Measurements from ENCODE around the gene ASCL2. TPM values are rescaled to one million over a fixed set of nuclear protein-coding genes. Genes with fewer than 3 reads are reported as not detected.
A peak's percentile ranks its signal among the peaks of the same experiment; 100 is the strongest.

Gene ASCL2
- total RNA-seq, 4 donors from 2014 or later: 2.3 to 14.7 (median 3.0) TPM; not detected in 1

DNA sequence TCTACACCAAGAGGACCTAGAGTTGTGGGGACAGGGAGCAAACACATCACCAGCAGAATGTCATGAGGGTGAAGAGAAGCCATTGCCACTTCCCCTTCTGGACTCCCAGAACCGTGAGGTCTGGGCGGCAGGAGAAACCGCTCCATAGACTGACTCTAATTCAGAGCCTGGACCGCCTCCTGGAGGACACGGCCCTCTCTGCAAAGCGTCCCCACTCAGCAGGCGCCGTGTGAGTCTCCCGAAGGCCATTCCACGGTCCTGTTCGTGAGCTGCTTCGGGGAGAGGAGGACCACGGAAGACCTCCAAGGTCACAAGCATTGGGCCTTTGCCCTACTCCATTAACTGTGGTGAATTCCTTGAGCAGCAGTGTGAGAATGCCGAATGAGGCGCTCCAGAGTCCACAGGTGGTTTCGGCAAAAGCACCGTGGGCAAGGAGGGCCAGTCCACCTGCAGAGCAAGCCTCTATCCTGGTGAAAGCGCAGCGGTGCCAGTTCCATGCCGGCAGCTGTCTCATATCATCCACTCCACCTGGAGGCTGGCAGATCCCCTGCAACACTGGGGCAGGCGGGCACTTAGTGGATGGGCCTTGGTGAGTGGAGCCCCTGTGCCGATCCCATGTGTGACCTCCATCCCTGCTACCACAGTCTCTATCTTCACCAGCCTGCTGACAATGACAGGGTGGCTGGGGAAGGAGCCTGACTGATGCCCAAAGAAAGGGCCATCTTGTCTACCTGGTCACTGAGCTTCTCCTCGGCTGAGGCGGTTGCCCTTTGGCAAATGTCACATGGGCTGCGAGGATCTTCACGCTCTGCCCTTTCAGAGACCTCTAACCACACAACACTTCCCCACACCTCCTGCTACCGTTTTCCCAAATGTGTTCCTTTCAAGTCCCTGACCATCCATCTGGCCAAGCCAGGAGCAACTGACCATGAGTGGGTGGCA lies 23.9 kb upstream of the ASCL2 start:
- TF ChIP-seq POLR2A (IDR thresholded peaks at IDR 0.05) (no peak), POLR2AphosphoS5 (IDR thresholded peaks at IDR 0.05) (no peak), EP300 (IDR thresholded peaks at IDR 0.05; ENCODE audit: low read depth) (no peak)
- TF ChIP-seq, protein P1, sequence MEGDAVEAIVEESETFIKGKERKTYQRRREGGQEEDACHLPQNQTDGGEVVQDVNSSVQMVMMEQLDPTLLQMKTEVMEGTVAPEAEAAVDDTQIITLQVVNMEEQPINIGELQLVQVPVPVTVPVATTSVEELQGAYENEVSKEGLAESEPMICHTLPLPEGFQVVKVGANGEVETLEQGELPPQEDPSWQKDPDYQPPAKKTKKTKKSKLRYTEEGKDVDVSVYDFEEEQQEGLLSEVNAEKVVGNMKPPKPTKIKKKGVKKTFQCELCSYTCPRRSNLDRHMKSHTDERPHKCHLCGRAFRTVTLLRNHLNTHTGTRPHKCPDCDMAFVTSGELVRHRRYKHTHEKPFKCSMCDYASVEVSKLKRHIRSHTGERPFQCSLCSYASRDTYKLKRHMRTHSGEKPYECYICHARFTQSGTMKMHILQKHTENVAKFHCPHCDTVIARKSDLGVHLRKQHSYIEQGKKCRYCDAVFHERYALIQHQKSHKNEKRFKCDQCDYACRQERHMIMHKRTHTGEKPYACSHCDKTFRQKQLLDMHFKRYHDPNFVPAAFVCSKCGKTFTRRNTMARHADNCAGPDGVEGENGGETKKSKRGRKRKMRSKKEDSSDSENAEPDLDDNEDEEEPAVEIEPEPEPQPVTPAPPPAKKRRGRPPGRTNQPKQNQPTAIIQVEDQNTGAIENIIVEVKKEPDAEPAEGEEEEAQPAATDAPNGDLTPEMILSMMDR (IDR thresholded peaks at IDR 0.05): no peak
- Histone ChIP-seq H3K4me3 (no peak overlapping the region), H3K27ac (no peak overlapping the region), H3K36me3 (no peaks in the 10 kb centered on the region), H3K4me1 (no peaks in the 10 kb centered on the region), H3K27me3 (peaks cover 14% of the 10 kb centered on the region), H3K9me3 (no peaks in the 10 kb centered on the region)
- DNase-seq: no peak
- 73% methylated on average over 6 to 27 of the region's 27 CpGs for WGBS, 2 donors (ENCODE audit: low coverage in 1 of 2)
- in situ Hi-C loops (cut with MboI; ENCODE audit: low pct_ligation_motif_present in 1 of 4, low pct_unique_long_range_greater_than_20kb in 1 of 4, low sequenced_read_pairs in 3 of 4) (loop anchor here in 3 of 4 donors (10.0 to 25.0 kb wide), 4 partner anchors 89 to 131 kb away; no protein-coding TSS in a partner anchor), intact Hi-C loops (cut with DNase I; ENCODE audit: low total_unique reads) (no loop called here)

GRCh38 chr11:2293531-2293971 lies 23.2 kb upstream of the ASCL2 start:
- intact Hi-C loops (cut with DNase I; ENCODE audit: low total_unique reads): no loop called here
- 82% methylated on average over 20 of the region's 20 CpGs; no CpG with 5 or more reads in 1 of the 2 donors for WGBS, 2 donors (ENCODE audit: low coverage in 1 of 2)
- peaks cover 14% of the 10 kb centered on the region for H3K27me3 ChIP-seq
- TF ChIP-seq POLR2A (IDR thresholded peaks at IDR 0.05) (no peak), POLR2AphosphoS5 (IDR thresholded peaks at IDR 0.05) (no peak), EP300 (IDR thresholded peaks at IDR 0.05; ENCODE audit: low read depth) (no peak)
- TF ChIP-seq, protein P1 (IDR thresholded peaks at IDR 0.05): no peak
- no peaks in the 10 kb centered on the region for H3K4me1 ChIP-seq
- no peaks in the 10 kb centered on the region for H3K36me3 ChIP-seq
- H3K9me3 ChIP-seq: no peaks in the 10 kb centered on the region
- no peak overlapping the region for H3K27ac ChIP-seq
- H3K4me3 ChIP-seq: no peak overlapping the region
- in situ Hi-C loops (cut with MboI; ENCODE audit: low pct_ligation_motif_present in 1 of 4, low pct_unique_long_range_greater_than_20kb in 1 of 4, low sequenced_read_pairs in 3 of 4): loop anchor here in 3 of 4 donors (10.0 to 25.0 kb wide), 4 partner anchors 89 to 131 kb away; no protein-coding TSS in a partner anchor
- DNase-seq: peak; percentile 1

GRCh38 chr11:2290351-2290841 lies 20.0 kb upstream of the ASCL2 start:
- no peak for DNase-seq
- Histone ChIP-seq H3K36me3 (no peaks in the 10 kb centered on the region), H3K4me3 (no peak overlapping the region), H3K4me1 (no peaks in the 10 kb centered on the region), H3K27ac (no peak overlapping the region), H3K9me3 (no peaks in the 10 kb centered on the region), H3K27me3 (peaks cover 14% of the 10 kb centered on the region)
- intact Hi-C loops (cut with DNase I; ENCODE audit: low total_unique reads) (no loop called here), in situ Hi-C loops (cut with MboI; ENCODE audit: low pct_ligation_motif_present in 1 of 4, low pct_unique_long_range_greater_than_20kb in 1 of 4, low sequenced_read_pairs in 3 of 4) (loop anchor here in 3 of 4 donors (10.0 to 25.0 kb wide), 4 partner anchors 86 to 134 kb away; no protein-coding TSS in a partner anchor)
- TF ChIP-seq, protein P1 (IDR thresholded peaks at IDR 0.05): no peak
- TF ChIP-seq POLR2A (IDR thresholded peaks at IDR 0.05): no peak
- no peak for TF ChIP-seq EP300 (IDR thresholded peaks at IDR 0.05; ENCODE audit: low read depth)
- no peak for TF ChIP-seq POLR2AphosphoS5 (IDR thresholded peaks at IDR 0.05)
- 26 to 37% methylated on average over 3 to 10 of the region's 10 CpGs for WGBS, 2 donors (ENCODE audit: low coverage in 1 of 2)

DNA sequence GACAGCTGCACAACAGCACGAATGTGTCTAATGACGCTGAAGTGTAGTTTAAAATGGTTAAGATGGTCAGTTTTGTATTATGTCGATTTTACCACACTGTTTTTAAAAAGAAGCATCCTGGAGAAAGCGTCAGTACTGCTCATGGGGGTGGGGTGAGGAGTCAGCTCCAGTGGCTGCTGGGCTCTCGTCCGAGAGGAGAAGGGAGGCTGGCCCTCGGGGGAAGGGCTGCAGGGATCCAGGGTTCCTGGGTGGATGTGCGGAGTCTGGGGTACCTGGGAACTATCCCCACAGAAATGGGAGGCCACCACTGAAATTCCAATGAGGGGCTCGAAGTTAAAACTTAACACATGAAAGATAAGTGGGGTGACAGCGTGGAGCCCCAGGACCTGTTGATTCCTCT lies 19.5 kb upstream of the ASCL2 start:
- WGBS, 2 donors (ENCODE audit: low coverage in 1 of 2): 59 to 73% methylated on average over 8 to 10 of the region's 10 CpGs
- in situ Hi-C loops (cut with MboI; ENCODE audit: low pct_ligation_motif_present in 1 of 4, low pct_unique_long_range_greater_than_20kb in 1 of 4, low sequenced_read_pairs in 3 of 4) (loop anchor here in 3 of 4 donors (10.0 to 25.0 kb wide), 4 partner anchors 85 to 135 kb away; no protein-coding TSS in a partner anchor), intact Hi-C loops (cut with DNase I; ENCODE audit: low total_unique reads) (no loop called here)
- DNase-seq: no peak
- Histone ChIP-seq H3K9me3 (no peaks in the 10 kb centered on the region), H3K4me3 (no peak overlapping the region), H3K27me3 (peaks cover 18% of the 10 kb centered on the region), H3K27ac (no peak overlapping the region), H3K36me3 (no peaks in the 10 kb centered on the region), H3K4me1 (no peaks in the 10 kb centered on the region)
- TF ChIP-seq EP300 (IDR thresholded peaks at IDR 0.05; ENCODE audit: low read depth): no peak
- TF ChIP-seq, protein P1 (IDR thresholded peaks at IDR 0.05): no peak
- no peak for TF ChIP-seq POLR2AphosphoS5 (IDR thresholded peaks at IDR 0.05)
- TF ChIP-seq POLR2A (IDR thresholded peaks at IDR 0.05): no peak
